HepG2 (cell line): ENCODE measurements around the gene PRRT1. TPM values are rescaled to one million over a fixed set of nuclear protein-coding genes. Genes with fewer than 3 reads are reported as not detected.

Source experiments
- ATAD3A ChIP-seq: sonication (generic); formaldehyde crosslinking; IDR thresholded peaks from 2 replicates; pipeline ENCODE4 v1.4.0; 2020; ENCODE audit warnings: missing genetic modification reagents
- CENPT ChIP-seq: sonication (generic); formaldehyde crosslinking; IDR thresholded peaks from 2 replicates; pipeline ENCODE4 v1.8.0; 2022; ENCODE audit warnings: low read depth, mild to moderate bottlenecking, moderate library complexity, missing genetic modification reagents
- JDP2 ChIP-seq: sonication (generic); formaldehyde crosslinking; IDR thresholded peaks from 2 replicates; pipeline ENCODE4 v1.8.1; 2022; ENCODE audit warnings: missing genetic modification reagents, borderline replicate concordance
- LCORL ChIP-seq, 2 experiments: fragments of 450-650 bp in 1 of 2; sonication (generic) in 1 of 2; formaldehyde crosslinking in 1 of 2; IDR thresholded peaks; 2 replicates each; pipeline versions ENCODE4 v1.5.0 to v1.6.1; 2017 to 2020; ENCODE audit warnings: antibody characterized with exemption in 1 of 2, missing genetic modification reagents in 1 of 2
- MIER2 ChIP-seq: IDR thresholded peaks from 2 replicates; pipeline ENCODE4 v1.6.1; 2016; ENCODE audit warnings: missing biosample characterization, missing genetic modification reagents
- NCOA1 ChIP-seq: sonication (generic); formaldehyde crosslinking; IDR thresholded peaks from 2 replicates; pipeline ENCODE4 v1.9.0; 2021; ENCODE audit warnings: missing genetic modification reagents
- NR2F6 ChIP-seq, 2 experiments: IDR thresholded peaks; 2 replicates each; pipeline ENCODE4 v1.6.1; 2016; ENCODE audit warnings: antibody characterized with exemption in 1 of 2, mild to moderate bottlenecking in 1 of 2
- PHF8 ChIP-seq: sonication (generic); formaldehyde crosslinking; IDR thresholded peaks from 2 replicates; pipeline ENCODE4 v1.5.0; 2020; ENCODE audit warnings: missing genetic modification reagents
- POLR2A ChIP-seq, 2 experiments: IDR thresholded peaks; 2 replicates each; pipeline ENCODE4 v1.6.1; 2011; ENCODE audit warnings: low read depth in 2 of 2, low read length in 2 of 2, mild to moderate bottlenecking in 1 of 2, moderate library complexity in 1 of 2; ENCODE audit not compliant: insufficient read depth in 1 of 2
- RARG ChIP-seq: sonication (generic); formaldehyde crosslinking; IDR thresholded peaks from 2 replicates; pipeline ENCODE4 v1.4.0; 2020; ENCODE audit warnings: low read depth, mild to moderate bottlenecking, missing genetic modification reagents
- REL ChIP-seq: sonication (generic); formaldehyde crosslinking; conservative IDR thresholded peaks from 2 replicates; pipeline ENCODE4 v1.8.0; 2022; ENCODE audit warnings: mild to moderate bottlenecking, missing genetic modification reagents, moderate library complexity
- SOX5 ChIP-seq: IDR thresholded peaks from 2 replicates; pipeline ENCODE4 v1.6.1; 2016; ENCODE audit warnings: borderline replicate concordance
- SUZ12 ChIP-seq: fragments of 150-350 bp; IDR thresholded peaks from 2 replicates; pipeline ENCODE4 v1.6.1; 2014; ENCODE audit warnings: low read depth, low read length
- THRA ChIP-seq: sonication (generic); formaldehyde crosslinking; IDR thresholded peaks from 2 replicates; pipeline ENCODE4 v1.4.0; 2020; ENCODE audit warnings: missing genetic modification reagents, borderline replicate concordance
- WIZ ChIP-seq: sonication (generic); formaldehyde crosslinking; IDR thresholded peaks from 2 replicates; pipeline ENCODE4 v1.5.1; 2020; ENCODE audit warnings: mild to moderate bottlenecking, missing genetic modification reagents
- XRCC5 ChIP-seq: fragments of 200-400 bp; formaldehyde crosslinking; optimal IDR thresholded peaks from 2 replicates; pipeline ENCODE3; 2017; ENCODE audit warnings: mild to moderate bottlenecking, low read length
- ZBTB33 ChIP-seq: sonication (generic); formaldehyde crosslinking; IDR thresholded peaks from 2 replicates; pipeline ENCODE4 v1.4.0; 2020; ENCODE audit warnings: missing genetic modification reagents
- ZBTB38 ChIP-seq: sonication (generic); formaldehyde crosslinking; IDR thresholded peaks from 2 replicates; pipeline ENCODE4 v1.5.1; 2020; ENCODE audit warnings: mild to moderate bottlenecking, missing genetic modification reagents
- ZNF253 ChIP-seq: sonication (generic); formaldehyde crosslinking; IDR thresholded peaks from 2 replicates; pipeline ENCODE4 v1.8.0; 2022; ENCODE audit warnings: mild to moderate bottlenecking, missing genetic modification reagents, borderline replicate concordance
- ZNF260 ChIP-seq: sonication (generic); formaldehyde crosslinking; IDR thresholded peaks from 2 replicates; pipeline ENCODE4 v1.4.0; 2020; ENCODE audit warnings: missing genetic modification reagents, low read depth, mild to moderate bottlenecking, borderline replicate concordance
- ZNF367 ChIP-seq: sonication (generic); formaldehyde crosslinking; IDR thresholded peaks from 2 replicates; pipeline ENCODE4 v1.4.0; 2020; ENCODE audit warnings: missing genetic modification reagents, borderline replicate concordance
- ZNF768 ChIP-seq: sonication (generic); formaldehyde crosslinking; IDR thresholded peaks from 2 replicates; pipeline ENCODE4 v1.4.0; 2020; ENCODE audit warnings: missing genetic modification reagents
- ZNF775 ChIP-seq: sonication (generic); formaldehyde crosslinking; IDR thresholded peaks from 2 replicates; pipeline ENCODE4 v1.4.0; 2020; ENCODE audit warnings: missing genetic modification reagents, mild to moderate bottlenecking, moderate library complexity, borderline replicate concordance
- polyA plus RNA-seq, 8 experiments: library from polyadenylated mRNA; depleted of rRNA in 3 of 8; stranded (reverse) in 7 of 8; unstranded in 1 of 8; fragments of >200 nt; fragmentation: Illumina TruSeq in 4 of 8; extraction: Trizol in 4 of 8; gene quantifications; 2 replicates each; pipeline versions ENCODE4 v1.2.1 to v1.2.3, GENCODE V29; 2011 to 2016; ENCODE audit warnings: low read depth in 4 of 8, missing spikeins in 1 of 8, mixed read lengths in 1 of 8; ENCODE audit not compliant: insufficient read depth in 1 of 8
- total RNA-seq, 5 experiments: library from RNA; depleted of rRNA; stranded (reverse); fragments of >200 nt; fragmentation: Illumina TruSeq; extraction: Trizol; gene quantifications; 2 replicates each; pipeline ENCODE4 v1.2.3, GENCODE V29; 2016; ENCODE audit warnings: low read depth in 1 of 5
- TF ChIP-seq, protein P1 (sequence below): sonication (generic); formaldehyde crosslinking; IDR thresholded peaks from 2 replicates; pipeline ENCODE4 v1.5.0; 2020; ENCODE audit warnings: mild to moderate bottlenecking, missing genetic modification reagents
- TF ChIP-seq, protein P2 (sequence below): sonication (generic); formaldehyde crosslinking; IDR thresholded peaks from 2 replicates; pipeline ENCODE4 v1.4.0; 2020; ENCODE audit warnings: missing genetic modification reagents, mild to moderate bottlenecking, borderline replicate concordance

PRRT1 gene
- total and polyA plus RNA-seq, 2 of the 13 experiments (the other 11 are each of a cell fraction or from before 2014, with no cell fraction given), result 0.64 to 1.4 TPM

DNA sequence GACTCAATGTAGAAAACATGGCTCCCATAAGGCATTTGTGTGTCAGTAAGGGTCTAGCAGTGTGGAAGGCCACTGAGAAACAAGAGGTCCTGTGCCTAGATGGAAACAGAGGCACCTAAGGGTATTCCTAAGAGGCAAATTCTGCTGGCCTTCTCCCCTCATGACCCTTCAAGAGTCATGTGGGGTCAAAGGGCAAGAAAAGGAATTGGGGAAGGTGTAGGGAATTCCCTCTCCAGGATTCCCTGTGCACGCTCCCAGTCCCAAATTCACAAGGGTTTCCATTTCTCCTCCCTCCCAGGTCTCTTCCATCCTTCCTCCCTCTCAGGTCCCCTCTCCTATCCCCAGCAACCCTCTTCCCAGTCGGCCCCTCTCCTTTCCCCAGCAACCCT, 23.6 kb upstream of the PRRT1 start (continued):
- TF ChIP-seq, protein P1, sequence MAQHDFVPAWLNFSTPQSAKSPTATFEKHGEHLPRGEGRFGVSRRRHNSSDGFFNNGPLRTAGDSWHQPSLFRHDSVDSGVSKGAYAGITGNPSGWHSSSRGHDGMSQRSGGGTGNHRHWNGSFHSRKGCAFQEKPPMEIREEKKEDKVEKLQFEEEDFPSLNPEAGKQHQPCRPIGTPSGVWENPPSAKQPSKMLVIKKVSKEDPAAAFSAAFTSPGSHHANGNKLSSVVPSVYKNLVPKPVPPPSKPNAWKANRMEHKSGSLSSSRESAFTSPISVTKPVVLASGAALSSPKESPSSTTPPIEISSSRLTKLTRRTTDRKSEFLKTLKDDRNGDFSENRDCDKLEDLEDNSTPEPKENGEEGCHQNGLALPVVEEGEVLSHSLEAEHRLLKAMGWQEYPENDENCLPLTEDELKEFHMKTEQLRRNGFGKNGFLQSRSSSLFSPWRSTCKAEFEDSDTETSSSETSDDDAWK (CRISPR knock-in tag), result no peak
- TF ChIP-seq RARG (CRISPR knock-in tag), result no peak; the same call in 1 of the 2 replicates
- TF ChIP-seq NR2F6 (IDR thresholded peaks at IDR 0.05), result peak; percentile 36; the same call in 1 of the 2 replicates
- TF ChIP-seq NR2F6 (CRISPR knock-in tag; IDR thresholded peaks at IDR 0.05), result no peak
- TF ChIP-seq POLR2A (IDR thresholded peaks at IDR 0.05; ENCODE audit: insufficient read depth in 1 of 2, low read depth in 2 of 2, low read length in 2 of 2), result 0 out of 4 replicates have a peak, but pooled peaks of 1 of the 2 experiments have one; percentile 5
- TF ChIP-seq SOX5, result no peak
- TF ChIP-seq NCOA1 (CRISPR knock-in tag), result 0 out of 2 replicates have a peak, but pooled peaks have one; percentile 61
- peak; percentile 41; the same call in 1 of the 2 replicates for TF ChIP-seq WIZ (CRISPR knock-in tag)
- TF ChIP-seq CENPT (CRISPR knock-in tag), result no peak
- TF ChIP-seq ATAD3A (CRISPR knock-in tag), result no peak
- no peak for TF ChIP-seq ZBTB33 (CRISPR knock-in tag)
- no peak for TF ChIP-seq MIER2 (CRISPR knock-in tag)
- TF ChIP-seq ZNF367, result no peak
- no peak for TF ChIP-seq PHF8
- TF ChIP-seq, protein P2, sequence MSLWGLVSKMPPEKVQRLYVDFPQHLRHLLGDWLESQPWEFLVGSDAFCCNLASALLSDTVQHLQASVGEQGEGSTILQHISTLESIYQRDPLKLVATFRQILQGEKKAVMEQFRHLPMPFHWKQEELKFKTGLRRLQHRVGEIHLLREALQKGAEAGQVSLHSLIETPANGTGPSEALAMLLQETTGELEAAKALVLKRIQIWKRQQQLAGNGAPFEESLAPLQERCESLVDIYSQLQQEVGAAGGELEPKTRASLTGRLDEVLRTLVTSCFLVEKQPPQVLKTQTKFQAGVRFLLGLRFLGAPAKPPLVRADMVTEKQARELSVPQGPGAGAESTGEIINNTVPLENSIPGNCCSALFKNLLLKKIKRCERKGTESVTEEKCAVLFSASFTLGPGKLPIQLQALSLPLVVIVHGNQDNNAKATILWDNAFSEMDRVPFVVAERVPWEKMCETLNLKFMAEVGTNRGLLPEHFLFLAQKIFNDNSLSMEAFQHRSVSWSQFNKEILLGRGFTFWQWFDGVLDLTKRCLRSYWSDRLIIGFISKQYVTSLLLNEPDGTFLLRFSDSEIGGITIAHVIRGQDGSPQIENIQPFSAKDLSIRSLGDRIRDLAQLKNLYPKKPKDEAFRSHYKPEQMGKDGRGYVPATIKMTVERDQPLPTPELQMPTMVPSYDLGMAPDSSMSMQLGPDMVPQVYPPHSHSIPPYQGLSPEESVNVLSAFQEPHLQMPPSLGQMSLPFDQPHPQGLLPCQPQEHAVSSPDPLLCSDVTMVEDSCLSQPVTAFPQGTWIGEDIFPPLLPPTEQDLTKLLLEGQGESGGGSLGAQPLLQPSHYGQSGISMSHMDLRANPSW (CRISPR knock-in tag), result no peak
- TF ChIP-seq ZNF260 (CRISPR knock-in tag), result no peak
- no peak for TF ChIP-seq XRCC5
- TF ChIP-seq ZBTB38 (CRISPR knock-in tag), result no peak
- no peak for TF ChIP-seq SUZ12
- no peak for TF ChIP-seq ZNF775 (CRISPR knock-in tag)
- TF ChIP-seq LCORL (IDR thresholded peaks at IDR 0.05), result no peak
- TF ChIP-seq LCORL (CRISPR knock-in tag; IDR thresholded peaks at IDR 0.05), result no peak; the same call in 1 of the 2 replicates
- TF ChIP-seq JDP2 (CRISPR knock-in tag), result no peak
- TF ChIP-seq ZNF253 (CRISPR knock-in tag), result no peak
- TF ChIP-seq REL (CRISPR knock-in tag), result 0 out of 2 replicates have a peak, but pooled peaks have one; percentile 5
- TF ChIP-seq ZNF768 (CRISPR knock-in tag), result no peak
- no peak for TF ChIP-seq THRA (CRISPR knock-in tag)
